ENCODE results near the gene CDH5. TPM values are rescaled to one million over a fixed set of nuclear protein-coding genes. Genes with fewer than 3 reads are reported as not detected.

The CDH5 gene
- total and polyA plus RNA-seq, 4 donors, result 5.5 to 21.9 (median 17.5) TPM

GRCh38 chr16:66335704-66336329 is 30.7 kb upstream of the CDH5 start (continued):
- TF ChIP-seq ZBTB33 (IDR thresholded peaks at IDR 0.05), result no peak
- no peak for TF ChIP-seq TAF1 (conservative IDR thresholded peaks at IDR 0.05)

GRCh38 chr16:66337463-66338188 is 28.9 kb upstream of the CDH5 start:
- no peaks in the 10 kb centered on the region for H3K27me3 ChIP-seq (ENCODE audit: control insufficient read depth in 4 of 4, insufficient read depth in 4 of 4, low read length in 3 of 4)
- 82% methylated on average over 9 of the region's 9 CpGs for WGBS
- H3K36me3 ChIP-seq (ENCODE audit: control insufficient read depth in 4 of 4, insufficient read depth in 3 of 4, low read depth in 1 of 4, low read length in 3 of 4), result no peaks in the 10 kb centered on the region
- H3K9me3 ChIP-seq (ENCODE audit: control insufficient read depth in 4 of 4, low read length in 3 of 4), result peaks cover 0 to 11% (median 2%) of the 10 kb centered on the region in 4 donors
- no peak for DNase-seq (ENCODE audit: low spot score)
- no peak overlapping the region for H3K4me3 ChIP-seq (ENCODE audit: low read depth in 1 of 3, low read length in 3 of 3)
- H3K4me1 ChIP-seq (ENCODE audit: control insufficient read depth in 4 of 4, insufficient read depth in 4 of 4, low read length in 3 of 4), result no peaks in the 10 kb centered on the region
- no peak overlapping the region for H3K9ac ChIP-seq (ENCODE audit: low read depth in 1 of 2, low read length in 2 of 2)
- TF ChIP-seq FOXA1 (IDR thresholded peaks at IDR 0.05), result no peak
- TF ChIP-seq YY1 (IDR thresholded peaks at IDR 0.05), result no peak
- no peak for TF ChIP-seq EGR1 (IDR thresholded peaks at IDR 0.05; ENCODE audit: low read depth in 2 of 2)
- no peak for TF ChIP-seq GABPA (IDR thresholded peaks at IDR 0.05 in 1 of 2, conservative IDR thresholded peaks at IDR 0.05 in 1 of 2)
- TF ChIP-seq TAF1 (conservative IDR thresholded peaks at IDR 0.05), result no peak
- no peak for TF ChIP-seq REST (IDR thresholded peaks at IDR 0.05)
- TF ChIP-seq NR2F2 (IDR thresholded peaks at IDR 0.05), result no peak
- TF ChIP-seq HNF4A (conservative IDR thresholded peaks at IDR 0.05), result no peak
- no peak for TF ChIP-seq CTCF (IDR thresholded peaks at IDR 0.05; ENCODE audit: low read depth, low read length, missing input control)
- TF ChIP-seq RAD21 (IDR thresholded peaks at IDR 0.05), result no peak
- TF ChIP-seq ATF3 (IDR thresholded peaks at IDR 0.05), result no peak
- no peak for TF ChIP-seq JUND (IDR thresholded peaks at IDR 0.05)
- TF ChIP-seq ZBTB33 (IDR thresholded peaks at IDR 0.05), result no peak
- TF ChIP-seq RXRA (IDR thresholded peaks at IDR 0.05), result no peak
- TF ChIP-seq FOXA2 (IDR thresholded peaks at IDR 0.05), result no peak
- no peak for TF ChIP-seq SP1 (IDR thresholded peaks at IDR 0.05)
- no peak for TF ChIP-seq MAX (IDR thresholded peaks at IDR 0.05)
- no peak for TF ChIP-seq HNF4G (IDR thresholded peaks at IDR 0.05)
- no peak overlapping the region for H3K27ac ChIP-seq (ENCODE audit: low read depth in 1 of 2, low read length in 2 of 2)
